HL-60/S4 treated with phorbol 12-myristate 13-acetate at 8.2 ng/mL for 4 days and 3 days (cell line): ENCODE measurements around the gene CREBBP.

Experiments used
- in situ Hi-C: fragments of 300-500 bp; cut with MboI; formaldehyde crosslinking; loops from 2 replicates; pipeline ENCODE4 v1.15.0; 2022; ENCODE audit warnings: low sequenced_read_pairs

Gene CREBBP

GRCh38 chr16:3800477-3801270 lies 79.8 kb downstream of the CREBBP start:
- in situ Hi-C loops = no loop called here

GRCh38 chr16:3800019-3800418 lies 80.5 kb downstream of the CREBBP start:
- in situ Hi-C loops = no loop called here

- in situ Hi-C loops = no loop called here
These were observed 81.2 kb downstream of the CREBBP start for GRCh38 chr16:3799354-3799753.

- in situ Hi-C loops = no loop called here
These were observed 81.7 kb downstream of the CREBBP start for GRCh38 chr16:3798838-3799237.

- in situ Hi-C loops = no loop called here
These were observed 82.4 kb downstream of the CREBBP start for GRCh38 chr16:3797904-3798811.

GRCh38 chr16:3797473-3797872 lies 83.0 kb downstream of the CREBBP start:
- in situ Hi-C loops = no loop called here

GRCh38 chr16:3793161-3793576 lies 87.3 kb downstream of the CREBBP start:
- in situ Hi-C loops = no loop called here

GRCh38 chr16:3792472-3793012 lies 88.0 kb downstream of the CREBBP start:
- in situ Hi-C loops = no loop called here

- in situ Hi-C loops = no loop called here
These were observed 88.8 kb downstream of the CREBBP start for GRCh38 chr16:3791701-3792100.

- in situ Hi-C loops = no loop called here
These were observed 91.0 kb downstream of the CREBBP start for GRCh38 chr16:3789375-3790099.

- in situ Hi-C loops = no loop called here
These were observed 91.7 kb downstream of the CREBBP start for GRCh38 chr16:3788711-3789374.

- in situ Hi-C loops = no loop called here
These were observed 92.4 kb downstream of the CREBBP start for GRCh38 chr16:3787924-3788661.

- in situ Hi-C loops = no loop called here
These were observed 95.1 kb downstream of the CREBBP start for GRCh38 chr16:3785413-3785812.

- in situ Hi-C loops = no loop called here
These were observed 97.0 kb downstream of the CREBBP start for GRCh38 chr16:3783516-3783915.

GRCh38 chr16:3782566-3782965 lies 97.9 kb downstream of the CREBBP start:
- in situ Hi-C loops = no loop called here

GRCh38 chr16:3781421-3781820 lies 99.1 kb downstream of the CREBBP start:
- in situ Hi-C loops = no loop called here

- in situ Hi-C loops = no loop called here
These were observed 99.9 kb downstream of the CREBBP start for GRCh38 chr16:3780570-3780969.

GRCh38 chr16:3776316-3776715 lies 104.2 kb downstream of the CREBBP start:
- in situ Hi-C loops = no loop called here

- in situ Hi-C loops = no loop called here
These were observed 105.7 kb downstream of the CREBBP start for GRCh38 chr16:3774819-3775218.
